WTC11 (cell line): Measurements from ENCODE around the gene BCL7B. TPM values are rescaled to one million over a fixed set of nuclear protein-coding genes. Genes with fewer than 3 reads are reported as not detected.

Experiments
- ATAC-seq: fragments of 200-7000 bp; cut with Tn5 transposase; 2 replicates; pipeline ENCODE4 v1.10.0; 2021; ENCODE audit warnings: mild to moderate bottlenecking, moderate library complexity
- CTCF ChIA-PET: fragments of 300-600 bp; sonication (Branson Sonifier 250); formaldehyde crosslinking; loops from one replicate; lab custom pipeline; 2021; ENCODE audit warnings: antibody characterized with exemption; lab: Charles Lee
- POLR2A ChIA-PET: fragments of 350-600 bp; sonication (Branson Sonifier 250); formaldehyde crosslinking; loops from one replicate; lab custom pipeline; 2021; ENCODE audit warnings: antibody characterized with exemption; lab: Charles Lee
- DNase-seq: peaks from one replicate; pipeline ENCODE4 v3.0.0; 2021; ENCODE audit warnings: low spot score
- H3K27ac Mint-ChIP-seq: 2 replicates; pipeline ENCODE4 v1.8.0; 2021; ENCODE audit warnings: mixed read lengths
- H3K27me3 Mint-ChIP-seq: 2 replicates; pipeline ENCODE4 v1.8.0; 2021; ENCODE audit warnings: low read depth, mild to moderate bottlenecking, moderate library complexity, mixed read lengths
- H3K36me3 Mint-ChIP-seq: 2 replicates; pipeline ENCODE4 v1.8.0; 2021; ENCODE audit warnings: mixed read lengths
- H3K4me1 Mint-ChIP-seq: 2 replicates; pipeline ENCODE4 v1.8.0; 2022; ENCODE audit warnings: mixed read lengths
- H3K4me3 Mint-ChIP-seq: 2 replicates; pipeline ENCODE4 v1.8.0; 2021; ENCODE audit warnings: mild to moderate bottlenecking, moderate library complexity, mixed read lengths
- H3K9me3 Mint-ChIP-seq: 2 replicates; pipeline ENCODE4 v1.8.0; 2021; ENCODE audit warnings: mixed read lengths
- ATF1 ChIP-seq: sonication (generic); formaldehyde crosslinking; IDR thresholded peaks from 2 replicates; pipeline ENCODE4 v1.8.1; 2023; ENCODE audit warnings: mild to moderate bottlenecking, moderate library complexity, missing genetic modification reagents
- ATF2 ChIP-seq: sonication (generic); formaldehyde crosslinking; IDR thresholded peaks from 2 replicates; pipeline ENCODE4 v1.8.1; 2022; ENCODE audit warnings: low read depth, missing genetic modification reagents, borderline replicate concordance
- GTF2I ChIP-seq: fragments of 250-450 bp; sonication (Bioruptor Pico); conservative IDR thresholded peaks from 2 replicates; pipeline ENCODE4 v1.4.0; 2021; ENCODE audit warnings: mild to moderate bottlenecking
- HMGA2 ChIP-seq: fragments of 250-450 bp; sonication (Bioruptor Pico); IDR thresholded peaks from 2 replicates; pipeline ENCODE4 v1.4.0; 2021; ENCODE audit warnings: mild to moderate bottlenecking, moderate library complexity
- KAT7 ChIP-seq: sonication (generic); formaldehyde crosslinking; IDR thresholded peaks from 2 replicates; pipeline ENCODE4 v1.8.1; 2023; ENCODE audit warnings: missing genetic modification reagents, mild to moderate bottlenecking, borderline replicate concordance
- NR2C2 ChIP-seq: sonication (generic); formaldehyde crosslinking; IDR thresholded peaks from 2 replicates; pipeline ENCODE4 v1.8.0; 2022; ENCODE audit warnings: mild to moderate bottlenecking, missing genetic modification reagents
- NR3C1 ChIP-seq: sonication (generic); formaldehyde crosslinking; conservative IDR thresholded peaks from 2 replicates; pipeline ENCODE4 v1.8.1; 2023; ENCODE audit warnings: low read depth, mild to moderate bottlenecking, missing genetic modification reagents
- RELA ChIP-seq: sonication (generic); formaldehyde crosslinking; IDR thresholded peaks from 2 replicates; pipeline ENCODE4 v1.8.1; 2022; ENCODE audit warnings: missing genetic modification reagents, mild to moderate bottlenecking, borderline replicate concordance
- SP1 ChIP-seq: sonication (generic); formaldehyde crosslinking; conservative IDR thresholded peaks from 2 replicates; pipeline ENCODE4 v1.8.1; 2022; ENCODE audit warnings: missing genetic modification reagents
- TCF7 ChIP-seq: sonication (generic); formaldehyde crosslinking; IDR thresholded peaks from 2 replicates; pipeline ENCODE4 v1.8.0; 2022; ENCODE audit warnings: mild to moderate bottlenecking, low read depth, missing genetic modification reagents, moderate library complexity
- TEAD4 ChIP-seq: sonication (generic); formaldehyde crosslinking; IDR thresholded peaks from 2 replicates; pipeline ENCODE4 v1.8.0; 2022; ENCODE audit warnings: mild to moderate bottlenecking, missing genetic modification reagents
- ZBTB43 ChIP-seq: sonication (generic); formaldehyde crosslinking; IDR thresholded peaks from 2 replicates; pipeline ENCODE4 v1.8.1; 2023; ENCODE audit warnings: mild to moderate bottlenecking, missing genetic modification reagents
- ZNF121 ChIP-seq: sonication (generic); formaldehyde crosslinking; IDR thresholded peaks from 2 replicates; pipeline ENCODE4 v1.8.0; 2023; ENCODE audit warnings: missing genetic modification reagents
- ZNF671 ChIP-seq: fragments of 250-450 bp; sonication (Bioruptor Pico); IDR thresholded peaks from 2 replicates; pipeline ENCODE4 v1.8.0; 2021; ENCODE audit warnings: mild to moderate bottlenecking
- total RNA-seq: library from RNA; stranded (reverse); gene quantifications from 3 replicates; pipeline ENCODE4 v1.2.3, GENCODE V29; 2021
- TF ChIP-seq, protein P1 (sequence below): sonication (generic); formaldehyde crosslinking; IDR thresholded peaks from 2 replicates; pipeline ENCODE4 v1.8.1; 2023; ENCODE audit warnings: mild to moderate bottlenecking, missing genetic modification reagents, borderline replicate concordance
- TF ChIP-seq, protein P2 (sequence below): sonication (generic); formaldehyde crosslinking; IDR thresholded peaks from 2 replicates; pipeline ENCODE4 v1.8.1; 2023; ENCODE audit warnings: mild to moderate bottlenecking, missing genetic modification reagents
- TF ChIP-seq, protein P3 (sequence below): fragments of 250-450 bp; sonication (Bioruptor Pico); IDR thresholded peaks from 2 replicates; pipeline ENCODE4 v1.8.0; 2021; ENCODE audit warnings: mild to moderate bottlenecking
- TF ChIP-seq, protein P4 (sequence below): sonication (generic); formaldehyde crosslinking; IDR thresholded peaks from 2 replicates; pipeline ENCODE4 v1.8.1; 2022; ENCODE audit warnings: mild to moderate bottlenecking, missing genetic modification reagents, moderate library complexity, borderline replicate concordance
- TF ChIP-seq, protein P5 (sequence below): sonication (generic); formaldehyde crosslinking; IDR thresholded peaks from 2 replicates; pipeline ENCODE4 v1.8.1; 2023; ENCODE audit warnings: mild to moderate bottlenecking, missing genetic modification reagents, moderate library complexity

The BCL7B gene
- total RNA-seq, 1 experiment from 2014 or later = 28.5 TPM

GRCh38 chr7:73521636-73522104 is 35.8 kb downstream of the BCL7B start:
- Mint-ChIP-seq H3K27me3 (no peaks in the 10 kb centered on the region), H3K27ac (no peak overlapping the region), H3K9me3 (no peaks in the 10 kb centered on the region), H3K4me1 (peaks cover 31% of the 10 kb centered on the region), H3K36me3 (peaks cover 36% of the 10 kb centered on the region), H3K4me3 (peak overlapping the region; percentile 52)
- POLR2A ChIA-PET = interaction anchor here (0.6 to 2.6 kb wide), 8 partner anchors 9 to 216 kb away, joined by 3 to 14 read pairs (median 6); partner anchors contain the start of genes BCL7B and TBL2
- DNase-seq (peak; percentile 61), ATAC-seq (peak; percentile 12)
- CTCF ChIA-PET = interaction anchor here (0.6 to 2.5 kb wide), 6 partner anchors 35 to 395 kb away, joined by 5 to 13 read pairs (median 7); partner anchors contain the start of gene TBL2
- 0 out of 2 replicates have a peak, but pooled peaks have one; percentile 40 for TF ChIP-seq KAT7 (CRISPR knock-in tag)
- TF ChIP-seq ZBTB43 (CRISPR knock-in tag) = no peak
- no peak for TF ChIP-seq ZNF671 (CRISPR knock-in tag)
- no peak for TF ChIP-seq ATF2 (CRISPR knock-in tag)

DNA sequence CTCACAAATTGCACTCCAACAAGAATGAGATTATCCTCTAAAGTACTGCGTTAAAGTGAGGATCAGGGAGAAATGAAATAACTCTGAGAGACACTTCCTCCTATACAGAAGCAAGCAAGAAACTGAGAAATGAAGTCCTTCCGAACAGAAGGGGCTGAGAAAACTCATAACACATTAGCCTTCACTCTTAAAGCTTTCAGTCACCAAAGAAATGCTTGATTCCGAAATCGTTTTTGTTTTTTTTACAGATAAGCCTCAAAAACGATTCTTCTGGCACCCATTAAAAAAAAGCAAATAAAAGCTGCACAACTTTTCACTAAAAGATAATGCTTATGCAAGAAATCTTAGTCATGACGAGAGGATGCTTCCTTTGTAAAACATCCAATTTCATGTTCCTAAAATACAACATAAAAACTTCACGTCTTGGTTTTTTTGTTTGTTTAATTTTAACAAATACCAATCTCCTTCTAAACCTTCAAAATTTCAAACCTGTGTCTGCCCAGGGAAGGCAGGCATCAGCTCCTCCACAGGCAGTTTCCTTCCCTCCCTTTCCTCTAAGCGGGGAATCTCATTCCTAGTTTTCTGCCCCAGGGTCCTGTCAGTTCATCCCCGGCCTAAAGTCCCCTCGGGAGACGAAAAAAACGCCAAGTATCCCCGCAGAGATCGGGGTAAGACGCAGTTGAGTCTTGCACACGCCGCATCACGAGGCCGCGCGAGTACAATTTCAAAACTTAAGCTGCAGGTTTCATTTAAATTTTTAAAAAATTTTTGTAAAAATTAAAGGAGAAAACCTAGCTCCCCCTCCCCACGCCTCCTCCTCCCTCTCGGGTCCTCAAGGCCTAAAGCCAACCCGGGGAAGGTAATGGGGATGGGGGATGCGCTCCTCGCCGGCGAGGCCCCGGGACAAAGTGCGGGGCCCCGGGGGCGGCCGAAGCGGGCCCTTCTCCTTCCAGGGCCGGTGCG is 36.5 kb downstream of the BCL7B start:
- ATAC-seq (no peak), DNase-seq (no peak)
- Mint-ChIP-seq H3K4me1 (peaks cover 31% of the 10 kb centered on the region), H3K4me3 (peak overlapping the region; percentile 82), H3K9me3 (no peaks in the 10 kb centered on the region), H3K27me3 (no peaks in the 10 kb centered on the region), H3K27ac (peak overlapping the region; percentile 49), H3K36me3 (peaks cover 40% of the 10 kb centered on the region)
- CTCF ChIA-PET = interaction anchor here (2.5 kb wide), 1 partner anchor 86 kb away, joined by 13 read pairs; no protein-coding TSS in a partner anchor
- POLR2A ChIA-PET = interaction anchor here (0.5 to 2.6 kb wide), 6 partner anchors 9 to 218 kb away, joined by 3 to 14 read pairs (median 4); partner anchors contain the start of gene ABHD11
- no peak for TF ChIP-seq TCF7
- no peak for TF ChIP-seq NR3C1 (CRISPR knock-in tag)
- no peak for TF ChIP-seq HMGA2 (CRISPR knock-in tag)
- TF ChIP-seq, protein P1, sequence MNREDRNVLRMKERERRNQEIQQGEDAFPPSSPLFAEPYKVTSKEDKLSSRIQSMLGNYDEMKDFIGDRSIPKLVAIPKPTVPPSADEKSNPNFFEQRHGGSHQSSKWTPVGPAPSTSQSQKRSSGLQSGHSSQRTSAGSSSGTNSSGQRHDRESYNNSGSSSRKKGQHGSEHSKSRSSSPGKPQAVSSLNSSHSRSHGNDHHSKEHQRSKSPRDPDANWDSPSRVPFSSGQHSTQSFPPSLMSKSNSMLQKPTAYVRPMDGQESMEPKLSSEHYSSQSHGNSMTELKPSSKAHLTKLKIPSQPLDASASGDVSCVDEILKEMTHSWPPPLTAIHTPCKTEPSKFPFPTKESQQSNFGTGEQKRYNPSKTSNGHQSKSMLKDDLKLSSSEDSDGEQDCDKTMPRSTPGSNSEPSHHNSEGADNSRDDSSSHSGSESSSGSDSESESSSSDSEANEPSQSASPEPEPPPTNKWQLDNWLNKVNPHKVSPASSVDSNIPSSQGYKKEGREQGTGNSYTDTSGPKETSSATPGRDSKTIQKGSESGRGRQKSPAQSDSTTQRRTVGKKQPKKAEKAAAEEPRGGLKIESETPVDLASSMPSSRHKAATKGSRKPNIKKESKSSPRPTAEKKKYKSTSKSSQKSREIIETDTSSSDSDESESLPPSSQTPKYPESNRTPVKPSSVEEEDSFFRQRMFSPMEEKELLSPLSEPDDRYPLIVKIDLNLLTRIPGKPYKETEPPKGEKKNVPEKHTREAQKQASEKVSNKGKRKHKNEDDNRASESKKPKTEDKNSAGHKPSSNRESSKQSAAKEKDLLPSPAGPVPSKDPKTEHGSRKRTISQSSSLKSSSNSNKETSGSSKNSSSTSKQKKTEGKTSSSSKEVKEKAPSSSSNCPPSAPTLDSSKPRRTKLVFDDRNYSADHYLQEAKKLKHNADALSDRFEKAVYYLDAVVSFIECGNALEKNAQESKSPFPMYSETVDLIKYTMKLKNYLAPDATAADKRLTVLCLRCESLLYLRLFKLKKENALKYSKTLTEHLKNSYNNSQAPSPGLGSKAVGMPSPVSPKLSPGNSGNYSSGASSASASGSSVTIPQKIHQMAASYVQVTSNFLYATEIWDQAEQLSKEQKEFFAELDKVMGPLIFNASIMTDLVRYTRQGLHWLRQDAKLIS = no peak
- no peak for TF ChIP-seq RELA (CRISPR knock-in tag)
- no peak for TF ChIP-seq ATF1
- TF ChIP-seq, protein P2, sequence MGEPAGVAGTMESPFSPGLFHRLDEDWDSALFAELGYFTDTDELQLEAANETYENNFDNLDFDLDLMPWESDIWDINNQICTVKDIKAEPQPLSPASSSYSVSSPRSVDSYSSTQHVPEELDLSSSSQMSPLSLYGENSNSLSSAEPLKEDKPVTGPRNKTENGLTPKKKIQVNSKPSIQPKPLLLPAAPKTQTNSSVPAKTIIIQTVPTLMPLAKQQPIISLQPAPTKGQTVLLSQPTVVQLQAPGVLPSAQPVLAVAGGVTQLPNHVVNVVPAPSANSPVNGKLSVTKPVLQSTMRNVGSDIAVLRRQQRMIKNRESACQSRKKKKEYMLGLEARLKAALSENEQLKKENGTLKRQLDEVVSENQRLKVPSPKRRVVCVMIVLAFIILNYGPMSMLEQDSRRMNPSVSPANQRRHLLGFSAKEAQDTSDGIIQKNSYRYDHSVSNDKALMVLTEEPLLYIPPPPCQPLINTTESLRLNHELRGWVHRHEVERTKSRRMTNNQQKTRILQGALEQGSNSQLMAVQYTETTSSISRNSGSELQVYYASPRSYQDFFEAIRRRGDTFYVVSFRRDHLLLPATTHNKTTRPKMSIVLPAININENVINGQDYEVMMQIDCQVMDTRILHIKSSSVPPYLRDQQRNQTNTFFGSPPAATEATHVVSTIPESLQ (CRISPR knock-in tag) = no peak
- TF ChIP-seq SP1 (CRISPR knock-in tag) = no peak
- TF ChIP-seq, protein P3, sequence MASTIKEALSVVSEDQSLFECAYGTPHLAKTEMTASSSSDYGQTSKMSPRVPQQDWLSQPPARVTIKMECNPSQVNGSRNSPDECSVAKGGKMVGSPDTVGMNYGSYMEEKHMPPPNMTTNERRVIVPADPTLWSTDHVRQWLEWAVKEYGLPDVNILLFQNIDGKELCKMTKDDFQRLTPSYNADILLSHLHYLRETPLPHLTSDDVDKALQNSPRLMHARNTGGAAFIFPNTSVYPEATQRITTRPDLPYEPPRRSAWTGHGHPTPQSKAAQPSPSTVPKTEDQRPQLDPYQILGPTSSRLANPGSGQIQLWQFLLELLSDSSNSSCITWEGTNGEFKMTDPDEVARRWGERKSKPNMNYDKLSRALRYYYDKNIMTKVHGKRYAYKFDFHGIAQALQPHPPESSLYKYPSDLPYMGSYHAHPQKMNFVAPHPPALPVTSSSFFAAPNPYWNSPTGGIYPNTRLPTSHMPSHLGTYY = no peak
- TF ChIP-seq, protein P4, sequence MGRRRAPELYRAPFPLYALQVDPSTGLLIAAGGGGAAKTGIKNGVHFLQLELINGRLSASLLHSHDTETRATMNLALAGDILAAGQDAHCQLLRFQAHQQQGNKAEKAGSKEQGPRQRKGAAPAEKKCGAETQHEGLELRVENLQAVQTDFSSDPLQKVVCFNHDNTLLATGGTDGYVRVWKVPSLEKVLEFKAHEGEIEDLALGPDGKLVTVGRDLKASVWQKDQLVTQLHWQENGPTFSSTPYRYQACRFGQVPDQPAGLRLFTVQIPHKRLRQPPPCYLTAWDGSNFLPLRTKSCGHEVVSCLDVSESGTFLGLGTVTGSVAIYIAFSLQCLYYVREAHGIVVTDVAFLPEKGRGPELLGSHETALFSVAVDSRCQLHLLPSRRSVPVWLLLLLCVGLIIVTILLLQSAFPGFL (CRISPR knock-in tag) = no peak
- TF ChIP-seq NR2C2 (CRISPR knock-in tag) = no peak
- TF ChIP-seq, protein P5, sequence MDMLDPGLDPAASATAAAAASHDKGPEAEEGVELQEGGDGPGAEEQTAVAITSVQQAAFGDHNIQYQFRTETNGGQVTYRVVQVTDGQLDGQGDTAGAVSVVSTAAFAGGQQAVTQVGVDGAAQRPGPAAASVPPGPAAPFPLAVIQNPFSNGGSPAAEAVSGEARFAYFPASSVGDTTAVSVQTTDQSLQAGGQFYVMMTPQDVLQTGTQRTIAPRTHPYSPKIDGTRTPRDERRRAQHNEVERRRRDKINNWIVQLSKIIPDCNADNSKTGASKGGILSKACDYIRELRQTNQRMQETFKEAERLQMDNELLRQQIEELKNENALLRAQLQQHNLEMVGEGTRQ (CRISPR knock-in tag) = no peak
- TF ChIP-seq GTF2I (CRISPR knock-in tag) = no peak
- TF ChIP-seq TEAD4 (CRISPR knock-in tag) = no peak
- TF ChIP-seq ZNF121 (CRISPR knock-in tag) = no peak
